Measurements from ENCODE around the gene ENO1. TPM values are rescaled to one million over a fixed set of nuclear protein-coding genes. Genes with fewer than 3 reads are reported as not detected.

Gene ENO1
- total RNA-seq, 4 donors from 2014 or later: 355 to 741 (median 478) TPM

GRCh38 chr1:8816831-8817411 is 61.6 kb downstream of the ENO1 start:
- peaks cover 21 to 51% of the 10 kb centered on the region in 2 donors for H3K4me1 ChIP-seq
- no peaks in the 10 kb centered on the region for H3K36me3 ChIP-seq
- peak; percentile 52 to 62 for DNase-seq

DNA sequence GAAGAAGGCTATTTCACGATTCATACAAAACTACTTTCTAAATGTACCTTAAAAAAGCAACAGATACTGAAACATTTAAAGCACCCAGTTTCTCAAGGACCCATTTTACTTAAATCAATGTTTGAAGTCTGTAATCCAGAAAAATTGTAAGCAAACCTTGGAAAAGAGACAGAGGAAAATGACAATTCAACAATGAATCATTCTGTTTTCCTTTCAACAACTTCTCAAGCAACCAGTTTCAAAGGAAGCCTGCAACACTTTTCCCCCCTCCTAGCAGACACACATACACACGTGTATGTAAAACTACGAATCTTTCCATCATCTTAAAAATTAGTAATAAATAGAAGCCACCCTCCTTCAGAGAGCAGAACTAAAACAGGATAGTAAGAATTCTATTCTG is 62.2 kb downstream of the ENO1 start:
- no peak for TF ChIP-seq POLR2A (IDR thresholded peaks at IDR 0.05)
- TF ChIP-seq, protein P1, sequence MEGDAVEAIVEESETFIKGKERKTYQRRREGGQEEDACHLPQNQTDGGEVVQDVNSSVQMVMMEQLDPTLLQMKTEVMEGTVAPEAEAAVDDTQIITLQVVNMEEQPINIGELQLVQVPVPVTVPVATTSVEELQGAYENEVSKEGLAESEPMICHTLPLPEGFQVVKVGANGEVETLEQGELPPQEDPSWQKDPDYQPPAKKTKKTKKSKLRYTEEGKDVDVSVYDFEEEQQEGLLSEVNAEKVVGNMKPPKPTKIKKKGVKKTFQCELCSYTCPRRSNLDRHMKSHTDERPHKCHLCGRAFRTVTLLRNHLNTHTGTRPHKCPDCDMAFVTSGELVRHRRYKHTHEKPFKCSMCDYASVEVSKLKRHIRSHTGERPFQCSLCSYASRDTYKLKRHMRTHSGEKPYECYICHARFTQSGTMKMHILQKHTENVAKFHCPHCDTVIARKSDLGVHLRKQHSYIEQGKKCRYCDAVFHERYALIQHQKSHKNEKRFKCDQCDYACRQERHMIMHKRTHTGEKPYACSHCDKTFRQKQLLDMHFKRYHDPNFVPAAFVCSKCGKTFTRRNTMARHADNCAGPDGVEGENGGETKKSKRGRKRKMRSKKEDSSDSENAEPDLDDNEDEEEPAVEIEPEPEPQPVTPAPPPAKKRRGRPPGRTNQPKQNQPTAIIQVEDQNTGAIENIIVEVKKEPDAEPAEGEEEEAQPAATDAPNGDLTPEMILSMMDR (IDR thresholded peaks at IDR 0.05): no peak
- H3K9me3 ChIP-seq: no peaks in the 10 kb centered on the region
- DNase-seq: no peak
- intact Hi-C loops (cut with DNase I): no loop called here
- no peaks in the 10 kb centered on the region for H3K36me3 ChIP-seq
- peak overlapping the region in 2 of 3 donors; percentile 58 to 92 for H3K4me3 ChIP-seq (replicated peaks in 1 of 3)
- H3K4me1 ChIP-seq: peaks cover 17 to 47% of the 10 kb centered on the region in 2 donors
- 2 to 6% methylated on average over 3 of the region's 3 CpGs for WGBS, 2 donors
- peak overlapping the region; percentile 77 to 97 (median 94) for H3K27ac ChIP-seq
- H3K27me3 ChIP-seq: no peaks in the 10 kb centered on the region

More at GRCh38 chr1:8816831-8817411, 61.6 kb downstream of the ENO1 start:
- TF ChIP-seq, protein P1 (IDR thresholded peaks at IDR 0.05): no peak
- TF ChIP-seq POLR2A (IDR thresholded peaks at IDR 0.05): peak in 1 of 2 donors; percentile 48
- Histone ChIP-seq H3K9me3 (no peaks in the 10 kb centered on the region), H3K27me3 (no peaks in the 10 kb centered on the region), H3K27ac (peak overlapping the region; percentile 77 to 97 (median 94)), H3K4me3 (replicated peaks in 1 of 3) (peak overlapping the region; percentile 9 to 92 (median 58))
- 0% methylated on average over 14 to 24 of the region's 41 CpGs for WGBS, 2 donors
- intact Hi-C loops (cut with DNase I): no loop called here

DNA sequence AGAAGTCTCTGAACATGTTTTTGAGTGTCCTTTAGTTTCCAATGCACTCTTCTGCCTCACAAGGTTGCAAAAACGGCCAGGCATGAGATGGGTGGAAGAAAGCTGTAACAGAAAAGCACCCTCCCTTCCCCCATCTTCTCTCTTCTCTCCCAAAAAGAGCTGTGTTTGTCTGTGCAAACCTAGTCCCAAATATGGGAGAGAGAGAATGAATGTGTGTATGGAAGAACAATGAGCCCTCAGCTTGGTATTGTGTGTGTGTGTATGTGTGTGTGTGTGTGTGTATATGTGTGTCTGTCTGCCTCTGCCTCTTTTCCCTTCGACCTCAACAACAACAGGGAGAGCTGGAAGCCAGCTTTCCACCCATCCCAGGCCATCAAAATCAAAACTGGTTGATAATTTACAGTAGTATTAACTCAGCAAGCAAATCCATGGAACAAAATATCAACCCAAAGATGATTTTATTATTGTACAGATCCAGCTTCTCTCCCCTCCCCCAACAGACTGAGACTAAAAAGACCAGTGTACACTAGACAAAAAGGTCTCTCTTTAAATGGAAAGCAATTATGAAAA is 62.8 kb downstream of the ENO1 start:
- Histone ChIP-seq H3K27me3 (no peaks in the 10 kb centered on the region), H3K27ac (peak overlapping the region; percentile 36 to 97 (median 94)), H3K36me3 (no peaks in the 10 kb centered on the region), H3K4me1 (peaks cover 17 to 47% of the 10 kb centered on the region in 2 donors), H3K9me3 (no peaks in the 10 kb centered on the region), H3K4me3 (replicated peaks in 1 of 3) (no peak overlapping the region)
- intact Hi-C loops (cut with DNase I): no loop called here
- TF ChIP-seq POLR2A (IDR thresholded peaks at IDR 0.05): no peak
- TF ChIP-seq, protein P1 (IDR thresholded peaks at IDR 0.05): no peak
- WGBS, 2 donors: 5 to 6% methylated on average over 2 of the region's 2 CpGs
- no peak for DNase-seq

DNA sequence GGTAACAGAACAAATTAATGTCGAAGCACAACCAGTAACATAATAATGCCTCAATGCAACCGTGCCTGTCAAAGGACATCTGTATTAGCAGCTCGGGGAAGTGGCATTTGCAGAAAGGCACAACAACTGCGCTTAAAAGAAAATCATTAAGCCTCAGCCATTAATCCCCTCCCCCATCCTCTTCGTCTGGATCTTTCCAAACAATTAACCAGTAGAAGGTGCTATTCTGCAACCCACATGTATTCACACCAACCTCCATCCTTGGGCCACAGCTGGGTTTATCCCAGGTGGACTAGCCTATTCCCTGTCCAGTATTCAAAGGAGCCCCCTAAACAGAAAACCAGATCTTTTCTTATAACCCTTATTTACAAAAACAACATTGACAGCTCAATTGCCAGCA is 63.6 kb downstream of the ENO1 start:
- H3K36me3 ChIP-seq: no peaks in the 10 kb centered on the region
- no peak overlapping the region for H3K4me3 ChIP-seq (replicated peaks in 1 of 3)
- H3K4me1 ChIP-seq: peaks cover 17 to 47% of the 10 kb centered on the region in 2 donors
- peak overlapping the region in 2 of 3 donors; percentile 67 to 97 for H3K27ac ChIP-seq
- H3K9me3 ChIP-seq: no peaks in the 10 kb centered on the region
- DNase-seq: no peak
- H3K27me3 ChIP-seq: no peaks in the 10 kb centered on the region
- 39 to 49% methylated on average over 5 of the region's 5 CpGs for WGBS, 2 donors
- intact Hi-C loops (cut with DNase I): no loop called here
- TF ChIP-seq, protein P1 (IDR thresholded peaks at IDR 0.05): peak in 1 of 6 experiments; percentile 22
- no peak for TF ChIP-seq POLR2A (IDR thresholded peaks at IDR 0.05)

DNA sequence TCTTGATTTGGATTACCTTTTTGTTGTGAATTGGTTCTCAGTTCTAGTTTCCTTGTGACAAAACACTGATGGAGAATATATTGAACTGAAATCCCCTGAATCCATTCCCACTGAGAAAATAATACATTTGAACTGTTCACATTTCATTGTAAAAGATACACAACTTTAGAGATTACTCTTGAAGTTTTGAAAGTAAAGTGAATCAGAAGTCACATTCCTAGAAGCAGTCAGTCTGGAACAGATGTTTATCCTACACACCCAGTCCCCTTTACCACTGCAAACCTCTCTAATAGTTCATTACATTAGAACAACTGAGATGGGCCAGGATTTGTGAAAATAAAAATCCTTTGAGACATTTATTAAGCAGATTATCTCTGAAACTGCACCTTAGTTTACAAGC is 64.5 kb downstream of the ENO1 start:
- Histone ChIP-seq H3K4me3 (replicated peaks in 1 of 3) (no peak overlapping the region), H3K9me3 (no peaks in the 10 kb centered on the region), H3K36me3 (no peaks in the 10 kb centered on the region), H3K4me1 (peaks cover 17 to 47% of the 10 kb centered on the region in 2 donors), H3K27ac (peak overlapping the region; percentile 41 to 97 (median 67)), H3K27me3 (no peaks in the 10 kb centered on the region)
- TF ChIP-seq POLR2A (IDR thresholded peaks at IDR 0.05): no peak
- TF ChIP-seq, protein P1 (IDR thresholded peaks at IDR 0.05): no peak
- intact Hi-C loops (cut with DNase I): no loop called here
- DNase-seq: no peak
